ENCODE results near the gene VASN. TPM values are rescaled to one million over a fixed set of nuclear protein-coding genes. Genes with fewer than 3 reads are reported as not detected.

The VASN gene
- total and polyA plus RNA-seq, 10 of the 15 experiments (the other 5 are each of a cell fraction or from before 2014, with no cell fraction given) = 0.02 to 0.19 (median 0.14) TPM; not detected in 6

GRCh38 chr16:4395055-4395726 is 23.5 kb downstream of the VASN start:
- no TSS peak for BruUV-seq (replicated peaks)

More at GRCh38 chr16:4395055-4395726, 23.5 kb downstream of the VASN start:
- intact Hi-C loops (cut with micrococcal nuclease; ENCODE audit: unreplicated experiment) = no loop called here
- Histone ChIP-seq H3K9ac (ENCODE audit: control insufficient read depth, insufficient read depth, low read length) (no peak overlapping the region), H2AFZ (ENCODE audit: control insufficient read depth, low read depth, low read length) (no peak overlapping the region), H4K20me1 (ENCODE audit: control insufficient read depth, insufficient read depth) (no peaks in the 10 kb centered on the region; the same call in 1 of the 2 replicates), H3K79me2 (ENCODE audit: control insufficient read depth, insufficient read depth, low read length) (no peaks in the 10 kb centered on the region), H3K36me3 (ENCODE audit: control insufficient read depth in 2 of 2, insufficient read depth in 2 of 2, low read length in 1 of 2) (peaks cover 13 to 23% of the 10 kb centered on the region in 2 experiments), H3K4me1 (ENCODE audit: control insufficient read depth, insufficient read depth, low read length) (no peaks in the 10 kb centered on the region), H3K4me3 (no peak overlapping the region), H3K9me3 (replicated peaks; ENCODE audit: control insufficient read depth, insufficient read depth, low read length) (no peaks in the 10 kb centered on the region), H3K4me2 (ENCODE audit: control insufficient read depth, insufficient read depth) (no peak overlapping the region), H3K27ac (ENCODE audit: control insufficient read depth, insufficient read depth) (no peak overlapping the region), H3K27me3 (replicated peaks in 1 of 2; ENCODE audit: control insufficient read depth in 2 of 2, insufficient read depth in 2 of 2, low read length in 1 of 2) (no peaks in the 10 kb centered on the region)
- no peak for FAIRE-seq
- in situ Hi-C loops (cut with MboI) = loop anchor here (5.0 kb wide), 2 partner anchors 33 to 108 kb away; no protein-coding TSS in a partner anchor
- no peak for TF ChIP-seq DPF2 (IDR thresholded peaks at IDR 0.05)
- no peak for TF ChIP-seq ZNF384 (IDR thresholded peaks at IDR 0.05; ENCODE audit: borderline replicate concordance, low read depth, low read length)
- no peak for TF ChIP-seq ATF3 (IDR thresholded peaks at IDR 0.05; ENCODE audit: borderline replicate concordance, extremely low read depth, low read depth, low read length)
- no peak for TF ChIP-seq ELK1 (IDR thresholded peaks at IDR 0.05; ENCODE audit: low read depth, low read length)
- TF ChIP-seq EZH2 (IDR thresholded peaks at IDR 0.05; ENCODE audit: borderline replicate concordance, control insufficient read depth, low read depth, low read length) = no peak
- TF ChIP-seq CHD2 (IDR thresholded peaks at IDR 0.05; ENCODE audit: borderline replicate concordance, low read depth, low read length) = no peak
- no peak for TF ChIP-seq EP300 (IDR thresholded peaks at IDR 0.05; ENCODE audit: borderline replicate concordance in 1 of 2, control insufficient read depth in 1 of 2, low read depth in 2 of 2, low read length in 2 of 2)
- no peak for TF ChIP-seq ZNF592 (IDR thresholded peaks at IDR 0.05)
- TF ChIP-seq CBFB (IDR thresholded peaks at IDR 0.05; ENCODE audit: low read depth) = no peak
- no peak for TF ChIP-seq HDGF (IDR thresholded peaks at IDR 0.05)
- TF ChIP-seq YBX1 (IDR thresholded peaks at IDR 0.05) = no peak
- no peak for TF ChIP-seq GATAD2B (conservative IDR thresholded peaks at IDR 0.05; ENCODE audit: low read depth)
- TF ChIP-seq POLR2A (IDR thresholded peaks at IDR 0.05; ENCODE audit: low read depth, low read length) = no peak
- no peak for TF ChIP-seq MXI1 (IDR thresholded peaks at IDR 0.05; ENCODE audit: low read depth, low read length)
- no peak for TF ChIP-seq ZNF622 (IDR thresholded peaks at IDR 0.05)
- no peak for TF ChIP-seq SP1 (IDR thresholded peaks at IDR 0.05; ENCODE audit: low read depth, low read length)
- ChIA-PET SMC1A (ENCODE audit: uncharacterized antibody, unreplicated experiment) (no interaction called here), POLR2A (no interaction called here), RAD21 (ENCODE audit: unreplicated experiment) (no interaction called here), CTCF (interaction anchor here (0.8 kb wide), 1 partner anchor 8 kb away, joined by 3 read pairs; no protein-coding TSS in a partner anchor)
- DNase-seq (ENCODE audit: low read depth, low spot score) = no peak
- 80% methylated on average over 9 of the region's 9 CpGs for WGBS (ENCODE audit: insufficient coverage, insufficient replicate concordance, low lambda C conversion rate, missing lambda C conversion rate)
- ATAC-seq = no peak

Measured in GM12878 (cell line).